Natural killer cell (primary cell): ENCODE results near the gene SLC6A7. TPM values are rescaled to one million over a fixed set of nuclear protein-coding genes. Genes with fewer than 3 reads are reported as not detected.

Experiments
- ATAC-seq, 3 donors: fragments of 150-1000 bp in 2 of 3; fragments of 200-7000 bp in 1 of 3; cut with Tn5 transposase; 1 replicate in 1 of 3; 2 replicates in 2 of 3; pipeline ENCODE4 v1.10.0; 2021; ENCODE audit warnings: mild to moderate bottlenecking in 2 of 3, moderate library complexity in 2 of 3
- DNase-seq, 2 donors: peaks; one replicate each; pipeline versions ENCODE4 v3.0.0 to v3.0.0-alpha.2; 2013 to 2021; ENCODE audit warnings: mixed read lengths in 1 of 2
- H3K27ac ChIP-seq: one replicate; pipeline ENCODE4 v1.5.1; 2013; ENCODE audit warnings: mild to moderate bottlenecking, low read length
- H3K27me3 ChIP-seq: one replicate; pipeline ENCODE4 v1.6.1; 2013; ENCODE audit warnings: low read length; ENCODE audit not compliant: control insufficient read depth, insufficient read depth
- H3K36me3 ChIP-seq: one replicate; pipeline ENCODE4 v1.6.1; 2013; ENCODE audit warnings: low read length; ENCODE audit not compliant: control insufficient read depth, insufficient read depth
- H3K4me1 ChIP-seq: one replicate; pipeline ENCODE4 v1.6.1; 2013; ENCODE audit warnings: low read length; ENCODE audit not compliant: control insufficient read depth, insufficient read depth
- H3K4me3 ChIP-seq: one replicate; pipeline ENCODE4 v1.5.1; 2013; ENCODE audit warnings: low read length
- H3K9me3 ChIP-seq: one replicate; pipeline ENCODE4 v1.6.1; 2013; ENCODE audit warnings: low read length; ENCODE audit not compliant: control insufficient read depth, insufficient read depth
- H3K27ac Mint-ChIP-seq, 2 donors: one replicate each; pipeline ENCODE4 v1.8.0; 2022; ENCODE audit warnings: mild to moderate bottlenecking in 2 of 2, mixed read lengths in 2 of 2, moderate library complexity in 1 of 2
- H3K27me3 Mint-ChIP-seq, 2 donors: one replicate each; pipeline ENCODE4 v1.8.0; 2022; ENCODE audit warnings: low read depth in 2 of 2, mixed read lengths in 2 of 2
- H3K36me3 Mint-ChIP-seq: one replicate; pipeline ENCODE4 v1.8.0; 2022; ENCODE audit warnings: mixed read lengths
- H3K4me1 Mint-ChIP-seq, 2 donors: one replicate each; pipeline ENCODE4 v1.8.0; 2022; ENCODE audit warnings: mixed read lengths in 2 of 2
- H3K4me3 Mint-ChIP-seq: one replicate; pipeline ENCODE4 v1.8.0; 2022; ENCODE audit warnings: mild to moderate bottlenecking, moderate library complexity, mixed read lengths
- H3K9me3 Mint-ChIP-seq, 2 donors: one replicate each; pipeline ENCODE4 v1.8.0; 2022; ENCODE audit warnings: mixed read lengths in 2 of 2
- WGBS: methylation state at CpG from one replicate; pipeline ENCODE4 v1.1.7; 2013; ENCODE audit warnings: missing lambda C conversion rate; ENCODE audit not compliant: insufficient coverage; 5-methylcytosine and 5-hydroxymethylcytosine counted together
- intact Hi-C: fragments of 100-400 bp; cut with micrococcal nuclease; formaldehyde crosslinking; loops from one replicate; pipeline ENCODE4 v1.14.2; 2022
- total RNA-seq, 4 donors: library from RNA; stranded (reverse); fragments of 120-200 nt in 1 of 4; gene quantifications; one replicate each; pipeline versions ENCODE4 v1.2.3 to v1.2.4, GENCODE V29; 2013 to 2022
- TF ChIP-seq, protein P1 (sequence below): fragments of 200-600 bp; IDR thresholded peaks from one replicate; pipeline ENCODE4 v1.8.0; 2022; ENCODE audit warnings: antibody characterized with exemption

SLC6A7 gene
- total RNA-seq, 3 donors from 2014 or later (not counting 1 experiment from before 2014, with no cell fraction given): not detected

- Histone ChIP-seq H3K4me3 (no peak overlapping the region), H3K4me1 (no peaks in the 10 kb centered on the region), H3K27ac (no peak overlapping the region), H3K9me3 (no peaks in the 10 kb centered on the region), H3K27me3 (no peaks in the 10 kb centered on the region), H3K36me3 (no peaks in the 10 kb centered on the region)
- Mint-ChIP-seq H3K4me1 (no peaks in the 10 kb centered on the region), H3K9me3 (no peaks in the 10 kb centered on the region), H3K27ac (no peak overlapping the region), H3K36me3 (no peaks in the 10 kb centered on the region), H3K27me3 (peaks cover 7 to 11% of the 10 kb centered on the region in 2 donors), H3K4me3 (no peak overlapping the region)
- no peak for ATAC-seq
- TF ChIP-seq, protein P1, sequence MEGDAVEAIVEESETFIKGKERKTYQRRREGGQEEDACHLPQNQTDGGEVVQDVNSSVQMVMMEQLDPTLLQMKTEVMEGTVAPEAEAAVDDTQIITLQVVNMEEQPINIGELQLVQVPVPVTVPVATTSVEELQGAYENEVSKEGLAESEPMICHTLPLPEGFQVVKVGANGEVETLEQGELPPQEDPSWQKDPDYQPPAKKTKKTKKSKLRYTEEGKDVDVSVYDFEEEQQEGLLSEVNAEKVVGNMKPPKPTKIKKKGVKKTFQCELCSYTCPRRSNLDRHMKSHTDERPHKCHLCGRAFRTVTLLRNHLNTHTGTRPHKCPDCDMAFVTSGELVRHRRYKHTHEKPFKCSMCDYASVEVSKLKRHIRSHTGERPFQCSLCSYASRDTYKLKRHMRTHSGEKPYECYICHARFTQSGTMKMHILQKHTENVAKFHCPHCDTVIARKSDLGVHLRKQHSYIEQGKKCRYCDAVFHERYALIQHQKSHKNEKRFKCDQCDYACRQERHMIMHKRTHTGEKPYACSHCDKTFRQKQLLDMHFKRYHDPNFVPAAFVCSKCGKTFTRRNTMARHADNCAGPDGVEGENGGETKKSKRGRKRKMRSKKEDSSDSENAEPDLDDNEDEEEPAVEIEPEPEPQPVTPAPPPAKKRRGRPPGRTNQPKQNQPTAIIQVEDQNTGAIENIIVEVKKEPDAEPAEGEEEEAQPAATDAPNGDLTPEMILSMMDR: no peak
- no peak for DNase-seq
- intact Hi-C loops: no loop called here
- WGBS: 80% methylated on average over 9 of the region's 9 CpGs
These were observed 7.9 kb upstream of the SLC6A7 start for GRCh38 chr5:150181766-150182545.

GRCh38 chr5:150182774-150183173 lies 7.1 kb upstream of the SLC6A7 start:
- H3K36me3 ChIP-seq: no peaks in the 10 kb centered on the region
- Mint-ChIP-seq H3K27me3 (peaks cover 12 to 17% of the 10 kb centered on the region in 2 donors), H3K9me3 (no peaks in the 10 kb centered on the region), H3K4me3 (no peak overlapping the region), H3K4me1 (no peaks in the 10 kb centered on the region), H3K27ac (no peak overlapping the region), H3K36me3 (no peaks in the 10 kb centered on the region)
- no peak overlapping the region for H3K4me3 ChIP-seq
- no peaks in the 10 kb centered on the region for H3K4me1 ChIP-seq
- 92% methylated on average over 10 of the region's 10 CpGs for WGBS
- H3K27me3 ChIP-seq: no peaks in the 10 kb centered on the region
- no peaks in the 10 kb centered on the region for H3K9me3 ChIP-seq
- H3K27ac ChIP-seq: no peak overlapping the region
- intact Hi-C loops: no loop called here
- TF ChIP-seq, protein P1: no peak
- ATAC-seq (no peak), DNase-seq (no peak)

DNA sequence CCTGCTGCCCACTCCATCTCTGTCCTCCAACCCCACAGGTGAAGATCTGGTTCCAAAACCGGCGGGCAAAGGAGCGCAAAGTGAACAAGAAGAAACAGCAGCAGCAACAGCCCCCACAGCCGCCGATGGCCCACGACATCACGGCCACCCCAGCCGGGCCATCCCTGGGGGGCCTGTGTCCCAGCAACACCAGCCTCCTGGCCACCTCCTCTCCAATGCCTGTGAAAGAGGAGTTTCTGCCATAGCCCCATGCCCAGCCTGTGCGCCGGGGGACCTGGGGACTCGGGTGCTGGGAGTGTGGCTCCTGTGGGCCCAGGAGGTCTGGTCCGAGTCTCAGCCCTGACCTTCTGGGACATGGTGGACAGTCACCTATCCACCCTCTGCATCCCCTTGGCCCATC lies 6.4 kb upstream of the SLC6A7 start:
- TF ChIP-seq, protein P1: no peak
- H3K27me3 ChIP-seq: no peaks in the 10 kb centered on the region
- Mint-ChIP-seq H3K4me1 (no peaks in the 10 kb centered on the region), H3K27me3 (peaks cover 13 to 17% of the 10 kb centered on the region in 2 donors), H3K27ac (no peak overlapping the region), H3K36me3 (no peaks in the 10 kb centered on the region), H3K4me3 (no peak overlapping the region), H3K9me3 (no peaks in the 10 kb centered on the region)
- H3K27ac ChIP-seq: no peak overlapping the region
- no peaks in the 10 kb centered on the region for H3K4me1 ChIP-seq
- ATAC-seq (no peak), DNase-seq (no peak)
- H3K36me3 ChIP-seq: no peaks in the 10 kb centered on the region
- 95% methylated on average over 12 of the region's 12 CpGs for WGBS
- H3K9me3 ChIP-seq: no peaks in the 10 kb centered on the region
- intact Hi-C loops: no loop called here
- no peak overlapping the region for H3K4me3 ChIP-seq

DNA sequence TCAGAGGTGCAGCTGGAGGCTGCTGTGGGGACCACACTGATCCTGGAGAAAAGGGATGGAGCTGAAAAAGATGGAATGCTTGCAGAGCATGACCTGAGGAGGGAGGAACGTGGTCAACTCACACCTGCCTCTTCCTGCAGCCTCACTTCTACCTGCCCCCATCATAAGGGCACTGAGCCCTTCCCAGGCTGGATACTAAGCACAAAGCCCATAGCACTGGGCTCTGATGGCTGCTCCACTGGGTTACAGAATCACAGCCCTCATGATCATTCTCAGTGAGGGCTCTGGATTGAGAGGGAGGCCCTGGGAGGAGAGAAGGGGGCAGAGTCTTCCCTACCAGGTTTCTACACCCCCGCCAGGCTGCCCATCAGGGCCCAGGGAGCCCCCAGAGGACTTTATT lies 5.9 kb upstream of the SLC6A7 start:
- ATAC-seq (no peak), DNase-seq (no peak)
- Histone ChIP-seq H3K27me3 (peaks cover 4% of the 10 kb centered on the region), H3K4me3 (no peak overlapping the region), H3K36me3 (no peaks in the 10 kb centered on the region), H3K9me3 (no peaks in the 10 kb centered on the region), H3K4me1 (no peaks in the 10 kb centered on the region), H3K27ac (no peak overlapping the region)
- Mint-ChIP-seq H3K4me3 (no peak overlapping the region), H3K27ac (no peak overlapping the region), H3K36me3 (no peaks in the 10 kb centered on the region), H3K9me3 (no peaks in the 10 kb centered on the region), H3K27me3 (peaks cover 14 to 18% of the 10 kb centered on the region in 2 donors), H3K4me1 (no peaks in the 10 kb centered on the region)
- WGBS: 80% methylated on average over 2 of the region's 2 CpGs
- intact Hi-C loops: no loop called here
- TF ChIP-seq, protein P1: no peak
